Body of pancreas (tissue), 4 donors: ENCODE results near the gene ZC3H4. TPM values are rescaled to one million over a fixed set of nuclear protein-coding genes. Genes with fewer than 3 reads are reported as not detected.

Experiments
- ATAC-seq: fragments of 150-250 bp; one replicate; pipeline ENCODE4 v1.9.1; 2016
- DNase-seq, 4 donors: peaks; one replicate each; pipeline ENCODE4 v3.0.0-alpha.2; 2019
- H3K27ac ChIP-seq, 4 donors: fragments of 200-600 bp; sonication (generic); 1 replicate in 3 of 4; 2 replicates in 1 of 4; pipeline versions ENCODE4 v1.5.1 to v1.6.1; 2016 to 2019; ENCODE audit warnings: mild to moderate bottlenecking in 1 of 4, mixed read lengths in 1 of 4, moderate library complexity in 1 of 4
- H3K27me3 ChIP-seq, 2 donors: fragments of 200-600 bp; sonication (generic); one replicate each; pipeline ENCODE4 v1.6.0; 2016; ENCODE audit warnings: mild to moderate bottlenecking in 1 of 2
- H3K36me3 ChIP-seq, 2 donors: fragments of 200-600 bp; sonication (generic); replicated peaks in 1 of 2; 2 replicates each; pipeline ENCODE4 v1.5.1; 2016; ENCODE audit warnings: low read depth in 2 of 2; ENCODE audit not compliant: insufficient read depth in 1 of 2
- H3K4me1 ChIP-seq: fragments of 200-600 bp; sonication (generic); one replicate; pipeline ENCODE4 v1.6.0; 2016
- H3K4me3 ChIP-seq, 2 donors: fragments of 200-600 bp; sonication (generic); 1 replicate in 1 of 2; 2 replicates in 1 of 2; pipeline ENCODE4 v1.5.1; 2016 to 2019
- H3K9me3 ChIP-seq, 3 donors: fragments of 200-600 bp; sonication (generic); 1 replicate in 2 of 3; 2 replicates in 1 of 3; pipeline ENCODE4 v1.5.1; 2016
- CTCF ChIP-seq, 7 experiments: fragments of 450-650 bp in 4 of 7; fragments of 200-600 bp in 3 of 7; sonication (generic) in 3 of 7; IDR thresholded peaks; one replicate each; pipeline ENCODE4 v1.5.1; 2016 to 2019; ENCODE audit warnings: antibody characterized with exemption in 7 of 7
- POLR2A ChIP-seq, 3 donors: fragments of 450-650 bp; IDR thresholded peaks; one replicate each; pipeline ENCODE4 v1.6.1; 2016; ENCODE audit warnings: antibody characterized with exemption in 3 of 3, mild to moderate bottlenecking in 2 of 3
- WGBS, 2 donors: methylation state at CpG; one replicate each; pipeline ENCODE4 v1.1.5; 2017; 5-methylcytosine and 5-hydroxymethylcytosine counted together
- intact Hi-C: fragments of 100-400 bp; cut with DNase I; formaldehyde crosslinking; loops from one replicate; pipeline ENCODE4 v1.15.1; 2023
- total RNA-seq, 2 donors: library from RNA; depleted of rRNA; stranded (reverse); fragments of >200 nt; gene quantifications; one replicate each; pipeline ENCODE4 v1.1.0, GENCODE V29; 2016

Gene ZC3H4
- total RNA-seq, 2 donors from 2014 or later: 18.9 to 34.3 TPM

- intact Hi-C loops: no loop called here
- ATAC-seq (no peak), DNase-seq (no peak)
- no peak for TF ChIP-seq POLR2A (IDR thresholded peaks at IDR 0.05)
- no peak for TF ChIP-seq CTCF (IDR thresholded peaks at IDR 0.05)
- peaks cover 0 to 37% of the 10 kb centered on the region in 2 donors for H3K27me3 ChIP-seq
- no peaks in the 10 kb centered on the region for H3K9me3 ChIP-seq
- H3K4me3 ChIP-seq: no peak overlapping the region
- no peak overlapping the region for H3K27ac ChIP-seq
- peaks cover 32% of the 10 kb centered on the region for H3K4me1 ChIP-seq
- WGBS, 2 donors: 31 to 56% methylated on average over 8 to 13 of the region's 13 CpGs
- no peaks in the 10 kb centered on the region for H3K36me3 ChIP-seq
These were observed 94.7 kb downstream of the ZC3H4 start for GRCh38 chr19:47018923-47019322.

Other genes with a start within 250 kb of the ZC3H4 start
- gene NPAS1, start 93.9 kb downstream of the ZC3H4 start, total RNA-seq: not detected
- 10 to 100 TPM; 31.3 to 37.6 TPM for gene TMEM160, start 65.2 kb downstream of the ZC3H4 start, total RNA-seq
- gene SAE1, start 17.1 kb upstream of the ZC3H4 start, total RNA-seq: 10 to 100 TPM; 14.5 to 21.5 TPM
- 10 to 100 TPM in 1 of 2 donors, 1 to 10 TPM in 1; 1.3 to 11.4 TPM for gene BBC3, start 117.4 kb upstream of the ZC3H4 start, total RNA-seq
- 10 to 100 TPM; 51.1 to 55.7 TPM for gene CCDC9, start 142.7 kb upstream of the ZC3H4 start, total RNA-seq
- gene INAFM1, start 161.1 kb upstream of the ZC3H4 start, total RNA-seq: 10 to 100 TPM in 1 of 2 donors, 1 to 10 TPM in 1; 9.1 to 10.2 TPM
- 1 to 10 TPM; 2.6 to 5.4 TPM for gene C5AR1, start 196.1 kb upstream of the ZC3H4 start, total RNA-seq
- gene C5AR2, start 218.4 kb upstream of the ZC3H4 start, total RNA-seq: under 1 TPM in 1 of 2 donors, not detected in 1; 0.52 TPM
- gene DHX34, start 235.5 kb upstream of the ZC3H4 start, total RNA-seq: 10 to 100 TPM; 16.1 to 50.4 TPM